Endodermal cell (in vitro differentiated cells): ENCODE results near the gene COL4A2. TPM values are rescaled to one million over a fixed set of nuclear protein-coding genes. Genes with fewer than 3 reads are reported as not detected.

Experiments
- DNase-seq: peaks from one replicate; pipeline ENCODE4 v3.0.0-alpha.2; 2017
- H3K27ac ChIP-seq: 2 replicates; pipeline ENCODE4 v1.5.1; 2013; ENCODE audit warnings: mild to moderate bottlenecking, low read depth, low read length, moderate library complexity
- H3K27me3 ChIP-seq: 2 replicates; pipeline ENCODE4 v1.6.1; 2013; ENCODE audit warnings: mild to moderate bottlenecking, low read length, moderate library complexity; ENCODE audit not compliant: insufficient read depth, control insufficient read depth, poor library complexity, severe bottlenecking
- H3K36me3 ChIP-seq: 2 replicates; pipeline ENCODE4 v1.7.0; 2013; ENCODE audit warnings: mild to moderate bottlenecking, low read length, moderate library complexity; ENCODE audit not compliant: control insufficient read depth, insufficient read depth
- H3K4me1 ChIP-seq: one replicate; pipeline ENCODE4 v1.7.0; 2013; ENCODE audit warnings: low read length; ENCODE audit not compliant: control insufficient read depth, insufficient read depth
- H3K4me3 ChIP-seq: 2 replicates; pipeline ENCODE4 v1.5.1; 2013; ENCODE audit warnings: mild to moderate bottlenecking, low read length, moderate library complexity
- H3K9ac ChIP-seq: 2 replicates; pipeline ENCODE4 v1.6.1; 2013; ENCODE audit warnings: mild to moderate bottlenecking, low read length, moderate library complexity; ENCODE audit not compliant: poor library complexity, severe bottlenecking; ENCODE audit errors: extremely low read depth
- H3K9me3 ChIP-seq: 2 replicates; pipeline ENCODE4 v1.6.1; 2013; ENCODE audit warnings: mild to moderate bottlenecking, low read length, moderate library complexity; ENCODE audit not compliant: control insufficient read depth
- H3K27ac Mint-ChIP-seq: 2 replicates; pipeline ENCODE4 v1.8.0; 2020; ENCODE audit warnings: mixed read lengths
- H3K27me3 Mint-ChIP-seq: 2 replicates; pipeline ENCODE4 v1.8.0; 2021; ENCODE audit warnings: mild to moderate bottlenecking, mixed read lengths; ENCODE audit not compliant: insufficient read depth
- H3K36me3 Mint-ChIP-seq: 2 replicates; pipeline ENCODE4 v1.8.0; 2020; ENCODE audit warnings: low read depth, mixed read lengths
- H3K4me1 Mint-ChIP-seq: 2 replicates; pipeline ENCODE4 v1.8.0; 2020; ENCODE audit warnings: mixed read lengths
- H3K4me3 Mint-ChIP-seq: 2 replicates; pipeline ENCODE4 v1.8.0; 2020; ENCODE audit warnings: mild to moderate bottlenecking, moderate library complexity, mixed read lengths
- H3K9me3 Mint-ChIP-seq: 2 replicates; pipeline ENCODE4 v1.8.0; 2020; ENCODE audit warnings: mild to moderate bottlenecking, mixed read lengths
- WGBS, 2 experiments: methylation state at CpG; one replicate each; pipeline versions ENCODE4 v1.1.5 to v1.1.7; 2013; ENCODE audit warnings: missing lambda C conversion rate in 2 of 2, mixed read lengths in 1 of 2; ENCODE audit not compliant: insufficient coverage in 1 of 2, insufficient read length in 1 of 2; 5-methylcytosine and 5-hydroxymethylcytosine counted together
- total RNA-seq, 2 donors: library from RNA; stranded (reverse); fragmentation: NEBNext Ultra II Directional in 1 of 2; extraction: Animal tissue kit (Norgen Biotek cat#: 25700) in 1 of 2; gene quantifications; 2 replicates in 1 of 2; 3 replicates in 1 of 2; pipeline ENCODE4 v1.2.1, GENCODE V29; 2021
- TF ChIP-seq, protein P1 (sequence below): fragments of 200-600 bp; sonication (generic); conservative IDR thresholded peaks from 2 replicates; pipeline ENCODE4 v1.5.0; 2021; ENCODE audit warnings: antibody characterized with exemption, mild to moderate bottlenecking

COL4A2 gene
- total RNA-seq, 2 donors from 2014 or later, result 388 to 398 TPM

DNA sequence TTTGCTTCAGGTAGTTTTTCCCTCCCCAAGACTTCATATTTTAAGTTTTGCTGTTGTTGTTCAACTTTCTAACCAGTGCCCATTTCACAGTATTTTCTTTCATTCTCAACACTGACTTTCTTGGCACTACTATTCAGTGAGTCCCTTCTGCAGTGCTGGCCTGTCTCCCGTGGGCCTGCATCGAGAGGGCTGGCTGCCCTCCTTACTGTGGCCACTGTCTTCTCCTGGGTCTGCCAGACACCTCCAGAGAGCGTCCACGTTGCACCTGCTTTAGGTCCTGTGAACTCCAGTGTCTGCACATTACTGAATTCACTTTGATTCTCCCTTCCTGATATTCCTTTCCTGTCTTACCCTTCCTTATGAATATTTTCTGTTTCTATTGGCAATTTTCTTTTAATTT, 27.4 kb upstream of the COL4A2 start:
- no peaks in the 10 kb centered on the region for H3K27me3 Mint-ChIP-seq
- Histone ChIP-seq H3K27me3 (no peaks in the 10 kb centered on the region), H3K36me3 (peaks cover 73% of the 10 kb centered on the region), H3K9me3 (no peaks in the 10 kb centered on the region), H3K9ac (no peak overlapping the region), H3K4me3 (no peak overlapping the region), H3K4me1 (no peaks in the 10 kb centered on the region), H3K27ac (no peak overlapping the region)
- no peak for DNase-seq
- TF ChIP-seq, protein P1, sequence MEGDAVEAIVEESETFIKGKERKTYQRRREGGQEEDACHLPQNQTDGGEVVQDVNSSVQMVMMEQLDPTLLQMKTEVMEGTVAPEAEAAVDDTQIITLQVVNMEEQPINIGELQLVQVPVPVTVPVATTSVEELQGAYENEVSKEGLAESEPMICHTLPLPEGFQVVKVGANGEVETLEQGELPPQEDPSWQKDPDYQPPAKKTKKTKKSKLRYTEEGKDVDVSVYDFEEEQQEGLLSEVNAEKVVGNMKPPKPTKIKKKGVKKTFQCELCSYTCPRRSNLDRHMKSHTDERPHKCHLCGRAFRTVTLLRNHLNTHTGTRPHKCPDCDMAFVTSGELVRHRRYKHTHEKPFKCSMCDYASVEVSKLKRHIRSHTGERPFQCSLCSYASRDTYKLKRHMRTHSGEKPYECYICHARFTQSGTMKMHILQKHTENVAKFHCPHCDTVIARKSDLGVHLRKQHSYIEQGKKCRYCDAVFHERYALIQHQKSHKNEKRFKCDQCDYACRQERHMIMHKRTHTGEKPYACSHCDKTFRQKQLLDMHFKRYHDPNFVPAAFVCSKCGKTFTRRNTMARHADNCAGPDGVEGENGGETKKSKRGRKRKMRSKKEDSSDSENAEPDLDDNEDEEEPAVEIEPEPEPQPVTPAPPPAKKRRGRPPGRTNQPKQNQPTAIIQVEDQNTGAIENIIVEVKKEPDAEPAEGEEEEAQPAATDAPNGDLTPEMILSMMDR, result no peak
- no peak overlapping the region for H3K4me3 Mint-ChIP-seq
- no peaks in the 10 kb centered on the region for H3K9me3 Mint-ChIP-seq
- H3K36me3 Mint-ChIP-seq, result peaks cover 35% of the 10 kb centered on the region
- peaks cover 9% of the 10 kb centered on the region for H3K4me1 Mint-ChIP-seq
- no peak overlapping the region for H3K27ac Mint-ChIP-seq
- WGBS, 2 experiments, result 95 to 100% methylated on average over 2 to 4 of the region's 4 CpGs

DNA sequence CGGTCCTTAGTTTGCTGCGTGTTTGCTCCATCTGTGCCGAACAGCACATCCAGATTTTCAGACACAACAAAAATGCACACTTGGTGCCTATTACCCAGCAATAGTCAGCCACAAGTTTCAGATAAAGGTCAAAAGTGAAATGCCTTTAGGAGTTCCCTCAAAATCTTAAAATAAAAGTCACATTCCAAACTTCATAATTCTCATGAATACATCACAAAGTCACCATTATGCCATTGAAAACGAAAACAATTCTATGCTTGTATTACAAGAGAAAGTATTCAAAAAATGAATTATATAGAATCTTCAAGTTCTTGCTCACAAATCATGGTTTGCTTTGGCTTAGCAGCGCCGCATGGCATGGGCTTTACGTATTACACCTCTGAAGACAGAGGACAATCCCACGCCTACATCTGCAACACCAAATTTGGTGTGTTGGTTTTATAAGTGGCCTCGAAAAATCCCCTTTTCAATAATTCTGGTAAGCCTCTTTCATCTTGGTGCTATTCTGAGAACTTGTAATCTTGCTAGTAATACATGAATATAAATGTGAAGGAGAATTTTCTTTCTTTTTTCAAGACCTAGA, 26.8 kb upstream of the COL4A2 start:
- Mint-ChIP-seq H3K36me3 (peaks cover 42% of the 10 kb centered on the region), H3K4me1 (peaks cover 5% of the 10 kb centered on the region), H3K9me3 (no peaks in the 10 kb centered on the region), H3K27ac (no peak overlapping the region), H3K4me3 (no peak overlapping the region), H3K27me3 (no peaks in the 10 kb centered on the region)
- H3K4me3 ChIP-seq, result no peak overlapping the region
- H3K36me3 ChIP-seq, result peaks cover 77% of the 10 kb centered on the region
- H3K4me1 ChIP-seq, result no peaks in the 10 kb centered on the region
- H3K27me3 ChIP-seq, result no peaks in the 10 kb centered on the region
- no peak overlapping the region for H3K9ac ChIP-seq
- TF ChIP-seq, protein P1, result no peak
- WGBS, 2 experiments, result 96 to 100% methylated on average over 6 to 9 of the region's 9 CpGs
- no peak for DNase-seq
- no peak overlapping the region for H3K27ac ChIP-seq
- H3K9me3 ChIP-seq, result no peaks in the 10 kb centered on the region

DNA sequence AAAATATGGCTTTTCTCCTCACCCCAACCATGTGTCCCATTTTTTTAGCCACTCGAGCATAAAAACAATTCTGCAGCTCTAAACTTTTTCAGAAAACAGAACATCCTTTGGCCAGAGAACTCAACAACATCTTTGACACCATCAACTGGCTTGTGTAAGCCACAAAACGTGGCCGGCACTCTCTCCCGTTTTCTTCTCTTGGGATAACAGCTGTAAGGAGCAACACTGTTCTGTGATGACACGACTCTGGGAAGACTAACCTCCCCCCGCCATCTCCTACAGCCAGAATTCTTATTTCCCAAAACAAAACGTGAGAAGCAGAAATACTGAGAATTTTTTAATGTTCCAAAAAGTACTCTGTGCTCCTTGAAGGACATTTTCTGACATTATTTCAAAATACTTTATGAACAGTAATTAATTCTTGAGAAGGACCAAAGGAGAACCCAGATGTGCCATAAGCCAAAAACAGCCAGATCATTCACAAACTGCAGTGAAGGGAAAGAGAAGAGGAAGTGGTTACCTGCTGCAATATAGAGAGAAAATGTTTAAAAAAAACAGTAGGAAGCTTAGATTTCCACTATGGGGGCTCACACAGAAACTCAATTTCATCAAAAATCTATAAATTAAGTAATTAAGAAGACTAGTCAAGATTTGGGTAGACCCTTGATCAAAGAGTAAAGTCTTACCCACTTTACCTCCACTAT, 25.9 kb upstream of the COL4A2 start:
- 82 to 92% methylated on average over 5 to 7 of the region's 7 CpGs for WGBS, 2 experiments

More for the DNA sequence above, 25.9 kb upstream of the COL4A2 start:
- Mint-ChIP-seq H3K4me1 (peaks cover 5% of the 10 kb centered on the region), H3K9me3 (no peaks in the 10 kb centered on the region), H3K4me3 (no peak overlapping the region), H3K36me3 (peaks cover 45% of the 10 kb centered on the region), H3K27me3 (no peaks in the 10 kb centered on the region), H3K27ac (no peak overlapping the region)
- Histone ChIP-seq H3K9ac (no peak overlapping the region), H3K27ac (no peak overlapping the region), H3K9me3 (no peaks in the 10 kb centered on the region), H3K4me3 (no peak overlapping the region), H3K27me3 (no peaks in the 10 kb centered on the region), H3K4me1 (no peaks in the 10 kb centered on the region), H3K36me3 (peaks cover 77% of the 10 kb centered on the region)
- no peak for DNase-seq
- TF ChIP-seq, protein P1, result no peak
